ENCODE results near the gene ADAMTS2. TPM values are rescaled to one million over a fixed set of nuclear protein-coding genes. Genes with fewer than 3 reads are reported as not detected.

Gene ADAMTS2
- total RNA-seq, 1 experiment from 2014 or later: 3.9 TPM

DNA sequence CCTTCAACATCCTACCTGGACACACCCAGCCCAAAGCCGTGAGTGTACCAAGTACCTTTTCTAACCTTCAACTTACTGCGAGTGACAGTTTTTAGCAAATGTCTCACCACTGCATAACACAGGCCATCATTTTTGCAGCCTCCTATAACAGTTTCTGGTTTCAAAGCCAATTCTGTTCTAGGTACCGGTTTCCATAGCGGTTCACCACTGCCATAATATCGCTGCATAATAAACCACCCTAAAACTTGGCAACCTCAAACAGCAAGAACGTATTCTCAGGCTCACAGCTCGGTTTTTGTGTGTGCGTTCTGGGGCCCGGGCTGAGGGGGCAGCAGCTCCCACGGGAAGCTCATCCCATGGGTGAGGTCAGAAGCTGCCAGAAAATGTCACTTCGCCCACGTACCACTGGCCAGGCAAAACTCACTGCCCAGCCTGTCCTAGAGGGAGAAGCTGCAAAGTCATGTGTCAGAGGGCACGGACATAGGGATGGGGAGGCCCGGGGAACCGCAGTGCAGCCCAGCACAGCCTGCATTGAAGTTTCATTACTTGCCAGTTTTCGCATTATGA lies 15.9 kb upstream of the ADAMTS2 start:
- no peak for ATAC-seq
- Histone ChIP-seq H3K4me1 (ENCODE audit: control insufficient read depth in 1 of 2, insufficient read depth in 2 of 2, low read length in 2 of 2) (no peaks in the 10 kb centered on the region), H3K9me2 (ENCODE audit: insufficient read depth) (no peaks in the 10 kb centered on the region), H3K9ac (ENCODE audit: low read length) (no peak overlapping the region), H3K27ac (ENCODE audit: low read depth, low read length) (no peak overlapping the region), H4K20me1 (ENCODE audit: insufficient read depth) (no peaks in the 10 kb centered on the region), H3K27me3 (ENCODE audit: insufficient read depth, low read length) (no peaks in the 10 kb centered on the region), H3K36me3 (ENCODE audit: control insufficient read depth in 1 of 2, insufficient read depth in 2 of 2, low read length in 2 of 2) (no peaks in the 10 kb centered on the region), H3K4me2 (ENCODE audit: low read length) (no peak overlapping the region), H2AFZ (ENCODE audit: low read depth, low read length, poor library complexity, severe bottlenecking) (no peak overlapping the region), H3K4me3 (replicated peaks in 1 of 2; ENCODE audit: low read depth in 1 of 2, low read length in 2 of 2) (no peak overlapping the region), H3K79me2 (ENCODE audit: insufficient read depth, low read length) (no peaks in the 10 kb centered on the region), H3K9me3 (ENCODE audit: control insufficient read depth in 1 of 2, insufficient read depth in 1 of 2, low read depth in 1 of 2, low read length in 2 of 2) (no peaks in the 10 kb centered on the region)
- DNase-seq (ENCODE audit: low read depth, low spot score): no peak
- intact Hi-C loops (cut with micrococcal nuclease): no loop called here
- CTCF ChIA-PET: no interaction called here
- POLR2A ChIA-PET: no interaction called here
- RAD21 ChIA-PET (ENCODE audit: low non-redundant PET in 1 of 2, low total read pairs in 2 of 2, uncharacterized antibody in 2 of 2, unreplicated experiment in 2 of 2): no interaction called here
- TF ChIP-seq TCF7L2 (IDR thresholded peaks at IDR 0.05; ENCODE audit: borderline replicate concordance, extremely low read depth, insufficient read depth, insufficient read length) (no peak), YY1 (IDR thresholded peaks at IDR 0.05; ENCODE audit: extremely low read depth, insufficient replicate concordance, low read depth, low read length) (no peak), SRF (IDR thresholded peaks at IDR 0.05; ENCODE audit: low read depth) (no peak), FOSL1 (IDR thresholded peaks at IDR 0.05; ENCODE audit: low read depth) (no peak), SIN3A (IDR thresholded peaks at IDR 0.05; ENCODE audit: low read depth) (no peak), ZNF274 (IDR thresholded peaks at IDR 0.05; ENCODE audit: low read depth, low read length) (no peak), CBX3 (IDR thresholded peaks at IDR 0.05; ENCODE audit: low read depth) (no peak), ZFX (IDR thresholded peaks at IDR 0.05) (no peak), JUND (IDR thresholded peaks at IDR 0.05) (no peak), RAD21 (IDR thresholded peaks at IDR 0.05; ENCODE audit: low read depth) (no peak), POLR2A (IDR thresholded peaks at IDR 0.05; ENCODE audit: borderline replicate concordance, extremely low read depth, insufficient read depth, insufficient read length) (no peak), CEBPB (IDR thresholded peaks at IDR 0.05; ENCODE audit: low read depth) (no peak), SP1 (IDR thresholded peaks at IDR 0.05; ENCODE audit: low read depth) (no peak), EGR1 (IDR thresholded peaks at IDR 0.05; ENCODE audit: low read depth) (no peak), POLR2AphosphoS5 (IDR thresholded peaks at IDR 0.05; ENCODE audit: low read depth, low read length) (no peak), ELF1 (IDR thresholded peaks at IDR 0.05; ENCODE audit: borderline replicate concordance, low read depth) (no peak)
- TF ChIP-seq, protein P1, sequence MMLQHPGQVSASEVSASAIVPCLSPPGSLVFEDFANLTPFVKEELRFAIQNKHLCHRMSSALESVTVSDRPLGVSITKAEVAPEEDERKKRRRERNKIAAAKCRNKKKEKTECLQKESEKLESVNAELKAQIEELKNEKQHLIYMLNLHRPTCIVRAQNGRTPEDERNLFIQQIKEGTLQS (IDR thresholded peaks at IDR 0.05): no peak
- TF ChIP-seq, protein P2, sequence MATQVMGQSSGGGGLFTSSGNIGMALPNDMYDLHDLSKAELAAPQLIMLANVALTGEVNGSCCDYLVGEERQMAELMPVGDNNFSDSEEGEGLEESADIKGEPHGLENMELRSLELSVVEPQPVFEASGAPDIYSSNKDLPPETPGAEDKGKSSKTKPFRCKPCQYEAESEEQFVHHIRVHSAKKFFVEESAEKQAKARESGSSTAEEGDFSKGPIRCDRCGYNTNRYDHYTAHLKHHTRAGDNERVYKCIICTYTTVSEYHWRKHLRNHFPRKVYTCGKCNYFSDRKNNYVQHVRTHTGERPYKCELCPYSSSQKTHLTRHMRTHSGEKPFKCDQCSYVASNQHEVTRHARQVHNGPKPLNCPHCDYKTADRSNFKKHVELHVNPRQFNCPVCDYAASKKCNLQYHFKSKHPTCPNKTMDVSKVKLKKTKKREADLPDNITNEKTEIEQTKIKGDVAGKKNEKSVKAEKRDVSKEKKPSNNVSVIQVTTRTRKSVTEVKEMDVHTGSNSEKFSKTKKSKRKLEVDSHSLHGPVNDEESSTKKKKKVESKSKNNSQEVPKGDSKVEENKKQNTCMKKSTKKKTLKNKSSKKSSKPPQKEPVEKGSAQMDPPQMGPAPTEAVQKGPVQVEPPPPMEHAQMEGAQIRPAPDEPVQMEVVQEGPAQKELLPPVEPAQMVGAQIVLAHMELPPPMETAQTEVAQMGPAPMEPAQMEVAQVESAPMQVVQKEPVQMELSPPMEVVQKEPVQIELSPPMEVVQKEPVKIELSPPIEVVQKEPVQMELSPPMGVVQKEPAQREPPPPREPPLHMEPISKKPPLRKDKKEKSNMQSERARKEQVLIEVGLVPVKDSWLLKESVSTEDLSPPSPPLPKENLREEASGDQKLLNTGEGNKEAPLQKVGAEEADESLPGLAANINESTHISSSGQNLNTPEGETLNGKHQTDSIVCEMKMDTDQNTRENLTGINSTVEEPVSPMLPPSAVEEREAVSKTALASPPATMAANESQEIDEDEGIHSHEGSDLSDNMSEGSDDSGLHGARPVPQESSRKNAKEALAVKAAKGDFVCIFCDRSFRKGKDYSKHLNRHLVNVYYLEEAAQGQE (IDR thresholded peaks at IDR 0.05; ENCODE audit: low read depth): no peak
- TF ChIP-seq, protein P3, sequence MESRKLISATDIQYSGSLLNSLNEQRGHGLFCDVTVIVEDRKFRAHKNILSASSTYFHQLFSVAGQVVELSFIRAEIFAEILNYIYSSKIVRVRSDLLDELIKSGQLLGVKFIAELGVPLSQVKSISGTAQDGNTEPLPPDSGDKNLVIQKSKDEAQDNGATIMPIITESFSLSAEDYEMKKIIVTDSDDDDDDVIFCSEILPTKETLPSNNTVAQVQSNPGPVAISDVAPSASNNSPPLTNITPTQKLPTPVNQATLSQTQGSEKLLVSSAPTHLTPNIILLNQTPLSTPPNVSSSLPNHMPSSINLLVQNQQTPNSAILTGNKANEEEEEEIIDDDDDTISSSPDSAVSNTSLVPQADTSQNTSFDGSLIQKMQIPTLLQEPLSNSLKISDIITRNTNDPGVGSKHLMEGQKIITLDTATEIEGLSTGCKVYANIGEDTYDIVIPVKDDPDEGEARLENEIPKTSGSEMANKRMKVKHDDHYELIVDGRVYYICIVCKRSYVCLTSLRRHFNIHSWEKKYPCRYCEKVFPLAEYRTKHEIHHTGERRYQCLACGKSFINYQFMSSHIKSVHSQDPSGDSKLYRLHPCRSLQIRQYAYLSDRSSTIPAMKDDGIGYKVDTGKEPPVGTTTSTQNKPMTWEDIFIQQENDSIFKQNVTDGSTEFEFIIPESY (IDR thresholded peaks at IDR 0.05; ENCODE audit: extremely low read depth, insufficient replicate concordance, low read length): no peak
- TF ChIP-seq, protein P4, sequence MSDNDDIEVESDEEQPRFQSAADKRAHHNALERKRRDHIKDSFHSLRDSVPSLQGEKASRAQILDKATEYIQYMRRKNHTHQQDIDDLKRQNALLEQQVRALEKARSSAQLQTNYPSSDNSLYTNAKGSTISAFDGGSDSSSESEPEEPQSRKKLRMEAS (IDR thresholded peaks at IDR 0.05): no peak
- BruUV-seq (replicated peaks): no TSS peak

Measured in HCT116 (cell line).